CD4-positive, CD25-positive, alpha-beta regulatory T cell (primary cell): ENCODE measurements around the gene DEFB123. TPM values are rescaled to one million over a fixed set of nuclear protein-coding genes. Genes with fewer than 3 reads are reported as not detected.
A peak's percentile ranks its signal among the peaks of the same experiment; 100 is the strongest.

ENCODE experiments used
- ATAC-seq, 2 donors: fragments of 150-1000 bp; cut with Tn5 transposase; one replicate each; pipeline ENCODE4 v1.10.0; 2021; ENCODE audit warnings: low read depth in 2 of 2, moderate number of reproducible peaks in 2 of 2, moderate library complexity in 1 of 2
- DNase-seq, 3 donors: peaks; one replicate each; pipeline versions ENCODE4 v3.0.0 to v3.0.0-alpha.2; 2012 to 2022; ENCODE audit warnings: mixed read lengths in 1 of 3
- H3K27ac ChIP-seq: one replicate; pipeline ENCODE4 v1.7.0; 2013; ENCODE audit warnings: mild to moderate bottlenecking, low read length; ENCODE audit not compliant: insufficient read depth, poor library complexity, severe bottlenecking
- H3K27me3 ChIP-seq: one replicate; pipeline ENCODE4 v1.7.0; 2013; ENCODE audit warnings: low read length; ENCODE audit not compliant: control insufficient read depth, insufficient read depth
- H3K36me3 ChIP-seq: one replicate; pipeline ENCODE4 v1.7.0; 2013; ENCODE audit warnings: mild to moderate bottlenecking, low read length, moderate library complexity; ENCODE audit not compliant: control insufficient read depth, insufficient read depth
- H3K4me1 ChIP-seq: 2 replicates; pipeline ENCODE4 v1.7.0; 2013; ENCODE audit warnings: mild to moderate bottlenecking, low read length; ENCODE audit not compliant: insufficient read depth, control insufficient read depth, poor library complexity, severe bottlenecking
- H3K4me3 ChIP-seq: one replicate; pipeline ENCODE4 v1.7.0; 2013; ENCODE audit warnings: low read depth, mild to moderate bottlenecking, low read length, moderate library complexity
- H3K9me3 ChIP-seq, 2 experiments: 1 replicate in 1 of 2; 2 replicates in 1 of 2; pipeline ENCODE4 v1.7.0; 2013; ENCODE audit warnings: low read length in 2 of 2, mild to moderate bottlenecking in 1 of 2, moderate library complexity in 1 of 2; ENCODE audit not compliant: control insufficient read depth in 2 of 2
- H3K27ac Mint-ChIP-seq, 3 donors: one replicate each; pipeline ENCODE4 v1.8.0; 2020 to 2022; ENCODE audit warnings: mild to moderate bottlenecking in 3 of 3, mixed read lengths in 3 of 3, moderate library complexity in 2 of 3
- H3K27me3 Mint-ChIP-seq: one replicate; pipeline ENCODE4 v1.8.0; 2022; ENCODE audit warnings: mild to moderate bottlenecking, mixed read lengths
- H3K36me3 Mint-ChIP-seq: one replicate; pipeline ENCODE4 v1.8.0; 2020; ENCODE audit warnings: mixed read lengths
- H3K4me1 Mint-ChIP-seq, 4 donors: one replicate each; pipeline ENCODE4 v1.8.0; 2020 to 2022; ENCODE audit warnings: mixed read lengths in 4 of 4, mild to moderate bottlenecking in 1 of 4
- H3K4me3 Mint-ChIP-seq, 4 donors: one replicate each; pipeline ENCODE4 v1.8.0; 2020 to 2022; ENCODE audit warnings: mild to moderate bottlenecking in 4 of 4, mixed read lengths in 4 of 4, moderate library complexity in 3 of 4
- H3K9me3 Mint-ChIP-seq, 7 donors: one replicate each; pipeline ENCODE4 v1.8.0; 2020 to 2022; ENCODE audit warnings: mixed read lengths in 7 of 7, mild to moderate bottlenecking in 3 of 7, moderate library complexity in 2 of 7
- polyA plus RNA-seq, 4 donors: library from polyadenylated mRNA; unstranded; fragments of 300-500 nt; fragmentation: Illumina TruSeq; gene quantifications; one replicate each; pipeline ENCODE4 v1.2.3, GENCODE V29; 2021
- total RNA-seq: library from RNA; stranded (reverse); gene quantifications from one replicate; pipeline ENCODE4 v1.2.3, GENCODE V29; 2022

Gene DEFB123
- total RNA-seq (not detected), polyA plus RNA-seq (not detected)

GRCh38 chr20:31440012-31440659 lies at the start of gene DEFB123:
DEFB123 (plus strand) TSS chr20:31440632; CDS start chr20:31440699, 67 bp downstream.
- Histone ChIP-seq H3K4me1 (no peaks in the 10 kb centered on the region), H3K4me3 (no peak within 1 kb of the TSS), H3K36me3 (no peaks in the 10 kb centered on the region), H3K9me3 (no peaks in the 10 kb centered on the region), H3K27ac (no peak within 1 kb of the TSS), H3K27me3 (no peaks in the 10 kb centered on the region)
- DNase-seq, result no peak
- Mint-ChIP-seq H3K36me3 (no peaks in the 10 kb centered on the region), H3K4me3 (peak within 1 kb of the TSS in 1 of 4 donors; percentile 51), H3K9me3 (no peaks in the 10 kb centered on the region), H3K27me3 (peaks cover 30% of the 10 kb centered on the region), H3K27ac (no peak within 1 kb of the TSS), H3K4me1 (no peaks in the 10 kb centered on the region)
- no peak for ATAC-seq

DNA sequence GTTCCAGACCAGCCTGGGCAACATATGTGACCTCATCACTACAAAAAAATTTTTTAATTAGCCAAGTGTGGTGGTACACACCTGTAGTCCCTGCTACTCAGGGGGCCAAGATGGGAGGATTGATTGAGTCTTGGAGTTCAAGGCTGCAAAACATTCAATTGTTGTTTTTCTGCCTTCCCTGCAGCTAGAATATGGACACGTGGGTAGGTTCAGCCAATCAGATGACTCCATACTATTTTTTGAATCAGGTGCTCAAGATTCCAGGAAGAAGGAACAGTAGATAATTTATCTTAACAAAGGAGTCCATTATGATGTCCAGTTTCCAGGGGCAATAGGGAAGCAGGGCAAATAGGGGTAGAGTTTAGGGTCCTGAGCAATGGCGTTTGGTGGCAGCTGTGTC lies 47.6 kb upstream of the DEFB123 start:
- Mint-ChIP-seq H3K4me1 (no peaks in the 10 kb centered on the region), H3K4me3 (no peak overlapping the region), H3K27ac (no peak overlapping the region), H3K36me3 (no peaks in the 10 kb centered on the region), H3K27me3 (no peaks in the 10 kb centered on the region), H3K9me3 (peaks cover 0 to 3% (median 0%) of the 10 kb centered on the region in 7 donors)
- no peak for DNase-seq
- H3K9me3 ChIP-seq, result no peaks in the 10 kb centered on the region
- H3K27me3 ChIP-seq, result no peaks in the 10 kb centered on the region
- ATAC-seq, result no peak
- no peaks in the 10 kb centered on the region for H3K4me1 ChIP-seq
- H3K27ac ChIP-seq, result no peak overlapping the region
- H3K4me3 ChIP-seq, result no peak overlapping the region
- H3K36me3 ChIP-seq, result no peaks in the 10 kb centered on the region

GRCh38 chr20:31394900-31395299 lies 45.5 kb upstream of the DEFB123 start:
- H3K4me3 Mint-ChIP-seq, result no peak overlapping the region
- no peaks in the 10 kb centered on the region for H3K36me3 Mint-ChIP-seq
- H3K9me3 Mint-ChIP-seq, result peaks cover 0 to 3% (median 0%) of the 10 kb centered on the region in 7 donors
- DNase-seq (no peak), ATAC-seq (no peak)
- Histone ChIP-seq H3K27me3 (no peaks in the 10 kb centered on the region), H3K4me1 (no peaks in the 10 kb centered on the region), H3K4me3 (no peak overlapping the region), H3K9me3 (no peaks in the 10 kb centered on the region), H3K27ac (no peak overlapping the region), H3K36me3 (no peaks in the 10 kb centered on the region)
- no peaks in the 10 kb centered on the region for H3K4me1 Mint-ChIP-seq
- peak overlapping the region in 1 of 3 donors; percentile 15 for H3K27ac Mint-ChIP-seq
- no peaks in the 10 kb centered on the region for H3K27me3 Mint-ChIP-seq

DNA sequence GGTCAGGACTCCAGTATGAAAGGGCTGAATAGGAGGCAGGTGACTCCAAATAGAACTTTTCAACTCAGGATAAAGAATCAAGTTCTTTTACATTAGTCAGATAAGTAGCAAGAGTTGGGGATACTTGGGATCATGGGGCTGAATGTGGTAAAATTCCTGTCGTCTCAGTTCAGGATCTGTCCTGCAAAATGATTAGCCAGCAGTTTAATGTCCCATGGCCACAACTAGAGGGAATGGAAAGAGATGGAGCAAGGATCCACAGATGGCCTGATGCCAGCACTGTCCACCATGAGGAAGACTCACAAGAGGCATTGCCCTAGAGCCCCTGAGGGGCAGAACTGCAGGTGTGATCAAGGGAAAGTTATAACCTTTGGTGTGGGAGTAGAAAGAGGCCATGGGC lies 36.5 kb upstream of the DEFB123 start:
- no peaks in the 10 kb centered on the region for H3K27me3 ChIP-seq
- ATAC-seq, result no peak

DNA sequence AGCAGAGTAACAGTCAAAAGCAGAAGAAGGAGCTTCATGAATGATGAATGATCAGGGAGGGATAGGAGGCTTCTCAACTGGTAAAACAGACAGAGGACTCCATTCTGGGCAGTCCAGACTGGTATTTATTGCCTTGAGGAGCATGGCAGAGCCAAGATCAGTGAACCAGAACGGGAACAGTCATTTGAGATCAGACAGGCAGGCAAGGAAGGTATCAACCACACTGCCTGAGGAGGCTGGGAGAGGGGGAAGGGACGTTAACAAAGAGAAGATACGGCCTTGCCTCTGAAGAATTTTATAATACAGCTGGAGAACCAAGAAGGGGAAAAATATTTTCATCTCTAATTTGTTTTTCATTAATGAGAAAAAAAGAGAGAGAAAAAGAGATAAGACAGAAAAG lies 34.3 kb upstream of the DEFB123 start, which contains the start of gene DEFB121:
Gene DEFB121, minus strand, starts transcription at position 101 of the 400 bp plus-strand sequence. Its CDS starts 63 bp downstream, at position 38.
- Histone ChIP-seq H3K36me3 (no peaks in the 10 kb centered on the region), H3K4me1 (no peaks in the 10 kb centered on the region), H3K4me3 (no peak within 1 kb of the TSS), H3K9me3 (no peaks in the 10 kb centered on the region), H3K27me3 (no peaks in the 10 kb centered on the region), H3K27ac (no peak within 1 kb of the TSS)
- Mint-ChIP-seq H3K4me1 (no peaks in the 10 kb centered on the region), H3K27ac (no peak within 1 kb of the TSS), H3K36me3 (no peaks in the 10 kb centered on the region), H3K9me3 (peaks cover 0 to 3% (median 0%) of the 10 kb centered on the region in 7 donors), H3K4me3 (no peak within 1 kb of the TSS), H3K27me3 (no peaks in the 10 kb centered on the region)
- ATAC-seq, result no peak
- DNase-seq, result no peak

More for the DNA sequence above, 36.5 kb upstream of the DEFB123 start:
- H3K9me3 Mint-ChIP-seq, result peaks cover 0 to 3% (median 0%) of the 10 kb centered on the region in 7 donors
- Histone ChIP-seq H3K27ac (no peak overlapping the region), H3K9me3 (no peaks in the 10 kb centered on the region), H3K36me3 (no peaks in the 10 kb centered on the region), H3K4me3 (no peak overlapping the region), H3K4me1 (no peaks in the 10 kb centered on the region)
- H3K4me1 Mint-ChIP-seq, result no peaks in the 10 kb centered on the region
- no peaks in the 10 kb centered on the region for H3K36me3 Mint-ChIP-seq
- DNase-seq, result no peak
- H3K4me3 Mint-ChIP-seq, result no peak overlapping the region
- H3K27me3 Mint-ChIP-seq, result no peaks in the 10 kb centered on the region
- no peak overlapping the region for H3K27ac Mint-ChIP-seq

- H3K27ac Mint-ChIP-seq, result no peak overlapping the region
- no peaks in the 10 kb centered on the region for H3K36me3 ChIP-seq
- H3K27me3 ChIP-seq, result no peaks in the 10 kb centered on the region
- H3K36me3 Mint-ChIP-seq, result no peaks in the 10 kb centered on the region
- no peaks in the 10 kb centered on the region for H3K4me1 Mint-ChIP-seq
- H3K27ac ChIP-seq, result no peak overlapping the region
- peaks cover 4% of the 10 kb centered on the region for H3K27me3 Mint-ChIP-seq
- no peak for ATAC-seq
- peaks cover 0 to 3% (median 0%) of the 10 kb centered on the region in 7 donors for H3K9me3 Mint-ChIP-seq
- H3K4me3 ChIP-seq, result no peak overlapping the region
- no peak overlapping the region for H3K4me3 Mint-ChIP-seq
- DNase-seq, result no peak
- H3K9me3 ChIP-seq, result no peaks in the 10 kb centered on the region
- no peaks in the 10 kb centered on the region for H3K4me1 ChIP-seq
Observed at GRCh38 chr20:31410011-31410410, 30.4 kb upstream of the DEFB123 start.

DNA sequence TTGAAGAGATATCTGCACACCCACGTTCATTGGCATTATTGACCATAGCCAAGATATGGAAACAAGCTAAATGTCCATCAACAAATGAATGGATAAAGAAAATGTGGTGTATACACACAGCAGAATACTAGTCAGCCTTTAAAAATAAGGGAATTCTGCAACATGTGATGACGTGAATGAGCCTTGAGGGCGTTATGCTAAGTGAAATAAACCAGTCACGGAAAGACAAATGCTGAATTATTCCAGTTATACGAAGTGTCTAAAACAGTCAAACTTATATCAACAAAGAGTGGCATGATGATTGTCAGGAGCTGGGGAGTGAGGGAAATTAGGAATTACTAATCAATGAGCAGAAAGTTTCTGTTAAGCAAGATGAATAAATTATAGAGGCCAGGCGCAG lies 26.1 kb upstream of the DEFB123 start:
- DNase-seq, result no peak
- Histone ChIP-seq H3K36me3 (no peaks in the 10 kb centered on the region), H3K27ac (no peak overlapping the region), H3K9me3 (no peaks in the 10 kb centered on the region), H3K4me1 (no peaks in the 10 kb centered on the region), H3K4me3 (no peak overlapping the region), H3K27me3 (no peaks in the 10 kb centered on the region)
- no peak overlapping the region for H3K27ac Mint-ChIP-seq
- no peaks in the 10 kb centered on the region for H3K36me3 Mint-ChIP-seq
- peaks cover 4% of the 10 kb centered on the region for H3K27me3 Mint-ChIP-seq
- no peak for ATAC-seq
- H3K4me3 Mint-ChIP-seq, result no peak overlapping the region
- no peaks in the 10 kb centered on the region for H3K4me1 Mint-ChIP-seq
- H3K9me3 Mint-ChIP-seq, result peaks cover 0 to 5% (median 0%) of the 10 kb centered on the region in 7 donors

DNA sequence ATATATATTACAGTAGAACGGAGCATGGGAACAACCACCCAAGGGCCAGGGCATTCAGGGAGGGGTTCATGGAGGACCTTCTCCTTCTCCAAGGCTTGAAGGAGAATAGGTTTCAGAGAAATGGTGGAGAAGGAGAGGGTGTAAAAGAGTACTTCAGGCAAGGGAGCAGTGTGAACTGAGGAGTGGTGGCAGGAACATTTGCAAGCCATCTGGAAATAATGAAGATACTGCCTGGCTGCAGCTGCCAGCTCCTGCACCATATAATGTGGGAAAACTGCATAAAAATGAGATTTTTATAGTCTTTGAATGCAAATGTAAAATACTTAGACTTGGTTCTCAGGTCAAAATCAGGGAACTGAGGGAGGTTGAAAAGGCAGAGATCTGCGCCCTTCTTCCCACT lies 24.8 kb upstream of the DEFB123 start:
- H3K9me3 ChIP-seq, result no peaks in the 10 kb centered on the region
- H3K4me3 ChIP-seq, result no peak overlapping the region
- peaks cover 4% of the 10 kb centered on the region for H3K27me3 Mint-ChIP-seq
- ATAC-seq (no peak), DNase-seq (no peak)
- no peaks in the 10 kb centered on the region for H3K36me3 ChIP-seq
- H3K27me3 ChIP-seq, result peaks cover 6% of the 10 kb centered on the region
- H3K9me3 Mint-ChIP-seq, result peaks cover 0 to 4% (median 0%) of the 10 kb centered on the region in 7 donors
- H3K36me3 Mint-ChIP-seq, result no peaks in the 10 kb centered on the region
- H3K4me1 ChIP-seq, result no peaks in the 10 kb centered on the region
- no peak overlapping the region for H3K4me3 Mint-ChIP-seq
- H3K27ac ChIP-seq, result no peak overlapping the region
- H3K27ac Mint-ChIP-seq, result no peak overlapping the region
- no peaks in the 10 kb centered on the region for H3K4me1 Mint-ChIP-seq
